22Rv1 (cell line): ENCODE results near the gene DSCAML1.

Experiments used
- ZFX ChIP-seq: fragments of 450-650 bp; IDR thresholded peaks from 2 replicates; pipeline ENCODE4 v1.6.1; 2017; ENCODE audit warnings: antibody characterized with exemption, borderline replicate concordance
- TF ChIP-seq, protein P1 (sequence below): fragments of 450-650 bp; IDR thresholded peaks from 2 replicates; pipeline ENCODE4 v1.5.1; 2017; ENCODE audit warnings: mild to moderate bottlenecking

- TF ChIP-seq, protein P1, sequence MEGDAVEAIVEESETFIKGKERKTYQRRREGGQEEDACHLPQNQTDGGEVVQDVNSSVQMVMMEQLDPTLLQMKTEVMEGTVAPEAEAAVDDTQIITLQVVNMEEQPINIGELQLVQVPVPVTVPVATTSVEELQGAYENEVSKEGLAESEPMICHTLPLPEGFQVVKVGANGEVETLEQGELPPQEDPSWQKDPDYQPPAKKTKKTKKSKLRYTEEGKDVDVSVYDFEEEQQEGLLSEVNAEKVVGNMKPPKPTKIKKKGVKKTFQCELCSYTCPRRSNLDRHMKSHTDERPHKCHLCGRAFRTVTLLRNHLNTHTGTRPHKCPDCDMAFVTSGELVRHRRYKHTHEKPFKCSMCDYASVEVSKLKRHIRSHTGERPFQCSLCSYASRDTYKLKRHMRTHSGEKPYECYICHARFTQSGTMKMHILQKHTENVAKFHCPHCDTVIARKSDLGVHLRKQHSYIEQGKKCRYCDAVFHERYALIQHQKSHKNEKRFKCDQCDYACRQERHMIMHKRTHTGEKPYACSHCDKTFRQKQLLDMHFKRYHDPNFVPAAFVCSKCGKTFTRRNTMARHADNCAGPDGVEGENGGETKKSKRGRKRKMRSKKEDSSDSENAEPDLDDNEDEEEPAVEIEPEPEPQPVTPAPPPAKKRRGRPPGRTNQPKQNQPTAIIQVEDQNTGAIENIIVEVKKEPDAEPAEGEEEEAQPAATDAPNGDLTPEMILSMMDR, result no peak
- TF ChIP-seq ZFX, result no peak
These were observed 250.4 kb downstream of the DSCAML1 start for GRCh38 chr11:117546431-117547194.
